PFSK-1 (cell line): ENCODE data around the gene PI4K2A.

Experiments
- FOXP2 ChIP-seq: optimal IDR thresholded peaks from 2 replicates; pipeline ENCODE3; 2011; ENCODE audit warnings: borderline replicate concordance, control low read depth, inconsistent platforms; ENCODE audit not compliant: insufficient read depth; ENCODE audit errors: extremely low read length, extremely low read depth
- POLR2AphosphoS5 ChIP-seq: IDR thresholded peaks from 2 replicates; pipeline ENCODE4 v1.6.1; 2012; ENCODE audit warnings: low read depth, mild to moderate bottlenecking, control low read depth, low read length, moderate library complexity
- SIN3A ChIP-seq: IDR thresholded peaks from 2 replicates; pipeline ENCODE4 v1.6.1; 2012; ENCODE audit warnings: mild to moderate bottlenecking, low read length, moderate library complexity, borderline replicate concordance; ENCODE audit not compliant: insufficient read depth
- TAF1 ChIP-seq: IDR thresholded peaks from 2 replicates; pipeline ENCODE4 v1.6.1; 2012; ENCODE audit warnings: low read length, control low read depth, borderline replicate concordance; ENCODE audit not compliant: insufficient read depth
- TF ChIP-seq, protein P1 (sequence below), 2 experiments: IDR thresholded peaks; 2 replicates each; pipeline versions ENCODE4 v1.6.1 to v1.8.0; 2011 to 2012; ENCODE audit warnings: low read depth in 2 of 2, low read length in 2 of 2, control low read depth in 1 of 2, inconsistent platforms in 1 of 2, mild to moderate bottlenecking in 1 of 2, moderate library complexity in 1 of 2; ENCODE audit not compliant: insufficient read depth in 1 of 2

PI4K2A gene

DNA sequence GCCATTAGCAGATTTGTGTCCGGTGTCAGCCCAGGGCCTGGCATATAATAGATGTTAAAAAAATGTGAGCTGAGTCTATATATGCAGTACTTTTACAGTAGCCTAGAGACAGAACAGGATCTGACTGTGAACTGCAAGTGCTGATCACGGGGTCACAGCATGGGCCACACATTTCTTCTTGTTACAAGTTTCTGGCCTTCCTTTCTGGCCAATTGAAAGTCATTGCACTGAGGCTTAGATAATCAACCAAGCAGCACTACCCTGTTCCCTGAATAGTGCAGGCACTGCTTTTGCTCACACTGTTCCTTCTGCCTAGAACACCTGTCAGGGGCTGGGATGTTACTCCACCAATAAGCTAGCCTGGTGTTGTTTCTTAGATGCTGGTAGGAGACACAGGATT, 67.7 kb downstream of the PI4K2A start:
- TF ChIP-seq FOXP2 (no peak), SIN3A (no peak), POLR2AphosphoS5 (no peak), TAF1 (no peak)
- TF ChIP-seq, protein P1, sequence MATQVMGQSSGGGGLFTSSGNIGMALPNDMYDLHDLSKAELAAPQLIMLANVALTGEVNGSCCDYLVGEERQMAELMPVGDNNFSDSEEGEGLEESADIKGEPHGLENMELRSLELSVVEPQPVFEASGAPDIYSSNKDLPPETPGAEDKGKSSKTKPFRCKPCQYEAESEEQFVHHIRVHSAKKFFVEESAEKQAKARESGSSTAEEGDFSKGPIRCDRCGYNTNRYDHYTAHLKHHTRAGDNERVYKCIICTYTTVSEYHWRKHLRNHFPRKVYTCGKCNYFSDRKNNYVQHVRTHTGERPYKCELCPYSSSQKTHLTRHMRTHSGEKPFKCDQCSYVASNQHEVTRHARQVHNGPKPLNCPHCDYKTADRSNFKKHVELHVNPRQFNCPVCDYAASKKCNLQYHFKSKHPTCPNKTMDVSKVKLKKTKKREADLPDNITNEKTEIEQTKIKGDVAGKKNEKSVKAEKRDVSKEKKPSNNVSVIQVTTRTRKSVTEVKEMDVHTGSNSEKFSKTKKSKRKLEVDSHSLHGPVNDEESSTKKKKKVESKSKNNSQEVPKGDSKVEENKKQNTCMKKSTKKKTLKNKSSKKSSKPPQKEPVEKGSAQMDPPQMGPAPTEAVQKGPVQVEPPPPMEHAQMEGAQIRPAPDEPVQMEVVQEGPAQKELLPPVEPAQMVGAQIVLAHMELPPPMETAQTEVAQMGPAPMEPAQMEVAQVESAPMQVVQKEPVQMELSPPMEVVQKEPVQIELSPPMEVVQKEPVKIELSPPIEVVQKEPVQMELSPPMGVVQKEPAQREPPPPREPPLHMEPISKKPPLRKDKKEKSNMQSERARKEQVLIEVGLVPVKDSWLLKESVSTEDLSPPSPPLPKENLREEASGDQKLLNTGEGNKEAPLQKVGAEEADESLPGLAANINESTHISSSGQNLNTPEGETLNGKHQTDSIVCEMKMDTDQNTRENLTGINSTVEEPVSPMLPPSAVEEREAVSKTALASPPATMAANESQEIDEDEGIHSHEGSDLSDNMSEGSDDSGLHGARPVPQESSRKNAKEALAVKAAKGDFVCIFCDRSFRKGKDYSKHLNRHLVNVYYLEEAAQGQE (IDR thresholded peaks at IDR 0.05; ENCODE audit: insufficient read depth in 1 of 2, low read depth in 2 of 2, low read length in 2 of 2): no peak

DNA sequence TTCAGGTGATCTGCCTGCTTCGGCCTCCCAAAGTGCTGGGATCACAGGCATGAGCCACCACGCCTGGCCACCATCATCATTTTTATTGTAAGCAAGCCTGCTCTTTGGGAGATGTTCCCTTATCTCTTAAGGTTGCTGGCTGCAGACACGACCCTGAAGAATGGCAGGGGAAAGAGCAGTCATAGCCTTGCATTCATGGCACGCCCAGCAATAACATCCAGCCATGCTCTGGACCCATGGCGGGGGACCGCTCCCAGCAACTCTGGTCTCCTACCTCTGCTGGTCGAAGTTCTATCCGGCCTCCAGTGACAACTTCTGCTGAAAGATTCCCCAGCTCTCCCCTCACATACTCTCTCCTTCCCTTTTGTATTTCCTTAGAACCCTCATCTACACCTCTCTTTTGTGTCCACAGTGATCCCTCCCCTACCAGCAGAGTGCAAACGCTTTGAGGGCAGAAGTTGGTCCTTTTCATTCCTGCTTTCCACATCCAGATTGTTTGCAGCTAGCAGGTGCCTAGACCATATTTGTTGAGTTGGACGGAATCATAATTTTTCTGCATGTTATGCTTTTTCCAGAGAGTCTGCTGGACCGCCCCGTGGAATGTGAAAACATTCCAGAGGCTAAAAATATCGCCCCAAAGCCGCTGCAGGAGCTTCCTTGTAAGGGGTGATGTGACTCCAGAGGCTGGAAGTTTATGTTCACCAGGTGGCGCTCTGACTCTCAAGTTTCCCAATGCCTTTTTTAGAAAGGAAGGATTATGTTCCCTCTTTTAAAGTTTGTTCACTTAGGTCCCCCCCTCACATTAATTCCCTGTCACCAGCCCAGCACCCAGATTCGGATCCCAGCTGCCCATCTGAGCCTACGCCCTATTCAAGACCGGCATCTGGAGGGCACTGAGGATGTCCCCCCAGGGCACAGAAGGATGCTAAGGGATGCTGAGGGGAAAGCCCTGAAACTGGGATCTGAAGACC, 68.8 kb downstream of the PI4K2A start:
- no peak for TF ChIP-seq POLR2AphosphoS5
- TF ChIP-seq, protein P1 (IDR thresholded peaks at IDR 0.05; ENCODE audit: insufficient read depth in 1 of 2, low read depth in 2 of 2, low read length in 2 of 2): no peak
- TF ChIP-seq TAF1: no peak

DNA sequence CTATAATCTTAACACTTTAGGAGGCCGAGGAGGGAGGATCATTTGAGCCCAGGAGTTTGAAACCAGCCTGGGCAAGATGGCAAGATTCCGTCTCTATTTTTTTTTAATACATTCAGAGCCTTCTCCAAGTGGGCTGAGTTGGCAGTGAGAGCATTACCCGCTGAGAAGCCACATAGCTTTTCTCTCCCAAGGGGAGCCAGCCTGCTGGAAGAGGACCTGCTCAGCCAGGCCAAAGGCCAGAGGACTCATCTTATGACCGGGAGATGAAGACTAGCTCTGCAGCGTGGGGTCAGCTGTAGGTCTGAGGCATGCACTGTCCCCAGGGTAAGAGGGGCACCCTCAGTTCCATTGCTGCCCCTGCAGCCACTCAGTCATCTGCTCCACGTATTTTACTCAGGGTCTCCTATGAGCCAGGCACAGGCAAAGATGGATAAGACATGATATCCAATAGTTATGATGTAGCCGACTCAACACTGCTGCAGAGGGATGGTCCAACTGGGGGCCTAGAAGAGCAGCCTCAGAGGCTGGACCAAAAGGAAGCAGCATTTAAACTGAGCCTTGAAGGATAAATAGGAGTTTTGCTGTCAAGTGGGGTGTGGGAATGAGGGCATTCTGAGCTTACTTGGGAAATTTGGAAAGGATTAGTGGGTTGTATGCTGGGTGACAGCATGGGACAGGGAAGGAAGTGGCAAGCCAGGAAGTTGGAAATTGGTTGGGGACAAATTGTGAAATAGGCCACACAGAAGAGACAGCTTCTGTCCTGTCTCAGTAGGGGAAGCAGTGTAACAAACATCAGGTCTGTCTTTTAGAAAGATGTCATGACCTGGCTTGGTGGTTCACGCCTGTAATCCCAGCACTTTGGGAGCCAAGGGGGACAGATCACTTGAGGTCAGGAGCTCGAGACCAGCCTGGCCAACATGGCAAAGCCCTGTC, 71.4 kb downstream of the PI4K2A start:
- TF ChIP-seq SIN3A (no peak), TAF1 (no peak), POLR2AphosphoS5 (no peak), FOXP2 (no peak)
- TF ChIP-seq, protein P1 (IDR thresholded peaks at IDR 0.05; ENCODE audit: insufficient read depth in 1 of 2, low read depth in 2 of 2, low read length in 2 of 2): no peak

DNA sequence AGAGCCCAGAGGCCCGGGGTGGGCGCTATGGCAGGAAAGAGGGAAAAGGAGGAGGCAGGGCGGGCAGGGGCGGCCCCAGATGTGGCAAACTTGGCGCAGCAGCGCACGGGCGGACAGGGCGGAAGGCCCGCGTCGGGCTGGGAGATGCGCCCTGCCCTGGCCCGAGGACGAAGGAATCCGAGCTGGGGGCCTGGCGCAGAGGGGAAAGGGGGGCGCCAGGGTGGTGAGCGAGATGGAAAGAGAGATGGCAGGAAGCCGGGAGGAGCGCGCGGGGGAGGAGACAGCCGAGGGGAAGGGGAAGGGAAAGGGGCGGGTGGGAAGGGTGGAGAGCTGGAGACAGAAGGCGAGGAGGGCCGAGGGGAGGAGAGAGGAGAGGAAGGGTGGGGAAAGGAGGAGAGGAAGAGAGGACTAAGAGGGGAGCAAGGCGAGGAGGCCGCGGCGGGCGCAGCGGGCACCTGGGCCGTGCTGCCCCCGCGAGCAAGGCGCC, 72.9 kb downstream of the PI4K2A start, which contains the start of gene MARVELD1:
Gene MARVELD1, plus strand, starts transcription at position 392 of the 487 bp plus-strand sequence. CDS start 147 bp downstream, outside the sequence.
- TF ChIP-seq, protein P1 (IDR thresholded peaks at IDR 0.05; ENCODE audit: insufficient read depth in 1 of 2, low read depth in 2 of 2, low read length in 2 of 2): no peak
- TF ChIP-seq SIN3A: no peak
- TF ChIP-seq POLR2AphosphoS5: peak; percentile 62
- peak; percentile 72; the same call in 1 of the 2 replicates for TF ChIP-seq TAF1
- TF ChIP-seq FOXP2: peak; percentile 25
